ENCODE results near the gene GRB7.

Gene GRB7

DNA sequence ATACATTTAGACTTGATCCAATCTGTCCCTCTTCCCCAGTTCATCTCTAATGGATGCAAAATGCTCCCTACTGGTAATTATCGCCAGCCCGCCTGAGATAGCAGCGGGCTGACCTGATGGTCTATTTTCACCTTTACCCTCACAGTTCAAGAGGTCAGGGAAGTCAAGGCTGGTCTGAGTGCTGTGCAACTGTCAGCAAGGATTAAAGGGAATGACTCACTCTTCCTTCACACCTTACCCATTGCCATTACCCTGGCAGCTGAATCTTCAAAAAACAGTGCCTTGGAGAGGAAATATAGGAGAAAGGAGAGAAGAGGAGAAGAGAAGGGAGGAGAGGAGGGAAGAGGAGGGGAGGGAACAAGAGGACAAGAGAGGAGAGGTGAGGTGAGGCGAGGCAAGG, 36.3 kb downstream of the GRB7 start:
- H4K8ac ChIP-seq (ENCODE audit: low read depth, low read length), result peak overlapping the region; percentile 78
- peak overlapping the region; percentile 26 for H3K23ac ChIP-seq (ENCODE audit: low read depth, low read length, poor library complexity)
- H4K91ac ChIP-seq (ENCODE audit: low read depth, low read length, poor library complexity), result no peak overlapping the region
- no peak overlapping the region for H2BK120ac ChIP-seq (ENCODE audit: low read depth, low read length)
- H2AFZ ChIP-seq (ENCODE audit: low read length), result no peak overlapping the region
- no peak overlapping the region for H2BK5ac ChIP-seq (ENCODE audit: low read length)
- WGBS, 2 donors (ENCODE audit: extremely low coverage in 2 of 2, insufficient read length in 2 of 2, insufficient replicate concordance in 1 of 2), result no CpG with 5 or more reads among the region's 4 CpGs
- no peaks in the 10 kb centered on the region for H3K4me1 ChIP-seq (ENCODE audit: control insufficient read depth in 2 of 2, insufficient read depth in 1 of 2, low read depth in 1 of 2, low read length in 2 of 2)
- peaks cover 0 to 78% (median 2%) of the 10 kb centered on the region in 3 experiments for H3K27me3 ChIP-seq (ENCODE audit: control insufficient read depth in 3 of 3, insufficient read depth in 3 of 3, low read depth in 1 of 3, low read length in 3 of 3)
- H2BK12ac ChIP-seq (ENCODE audit: low read length), result no peak overlapping the region
- H3K27ac ChIP-seq (replicated peaks; ENCODE audit: low read length), result no peak overlapping the region
- no peak for DNase-seq (ENCODE audit: low spot score)
- H3K4ac ChIP-seq (ENCODE audit: low read length), result no peak overlapping the region
- H3K9me3 ChIP-seq (replicated peaks in 1 of 2; ENCODE audit: control insufficient read depth in 2 of 2, insufficient read depth in 1 of 2, low read depth in 1 of 2, low read length in 2 of 2), result no peaks in the 10 kb centered on the region
- H3K14ac ChIP-seq (ENCODE audit: low read length), result no peak overlapping the region
- H3K4me2 ChIP-seq (ENCODE audit: insufficient read depth, low read length, poor library complexity, severe bottlenecking), result no peak overlapping the region
- peak overlapping the region; percentile 19 for H3K18ac ChIP-seq (ENCODE audit: low read length)
- H3K9ac ChIP-seq (ENCODE audit: low read depth, low read length, poor library complexity), result no peak overlapping the region
- no peak overlapping the region for H2BK15ac ChIP-seq (ENCODE audit: low read length)
- H3K79me1 ChIP-seq (ENCODE audit: low read depth, low read length), result no peaks in the 10 kb centered on the region
- no peak overlapping the region for H2AK5ac ChIP-seq (ENCODE audit: low read depth, low read length)
- H3K4me3 ChIP-seq (ENCODE audit: low read length in 2 of 2), result no peak overlapping the region
- H3K36me3 ChIP-seq (replicated peaks in 1 of 2; ENCODE audit: control insufficient read depth in 2 of 2, insufficient read depth in 2 of 2, low read length in 2 of 2), result no peaks in the 10 kb centered on the region

DNA sequence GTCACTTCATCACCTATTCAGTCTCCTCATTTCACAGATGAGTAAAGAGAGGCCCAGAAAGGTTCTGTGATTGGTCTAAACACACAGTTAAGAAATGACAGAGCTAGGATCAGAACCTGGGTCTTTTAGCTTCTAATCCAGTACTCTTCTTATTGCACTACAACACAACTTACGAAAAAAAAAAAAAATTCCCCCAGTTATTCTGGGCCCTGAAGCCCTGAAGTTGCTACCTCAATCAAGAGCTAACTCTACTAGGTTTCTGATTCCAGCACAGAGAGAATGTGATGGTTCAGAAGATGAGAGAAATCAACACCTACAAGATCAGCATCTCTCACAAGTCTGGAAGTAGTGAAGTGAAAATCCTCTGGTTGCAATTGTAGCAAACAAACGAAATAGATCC, 37.3 kb downstream of the GRB7 start:
- no peak for DNase-seq (ENCODE audit: low spot score)

DNA sequence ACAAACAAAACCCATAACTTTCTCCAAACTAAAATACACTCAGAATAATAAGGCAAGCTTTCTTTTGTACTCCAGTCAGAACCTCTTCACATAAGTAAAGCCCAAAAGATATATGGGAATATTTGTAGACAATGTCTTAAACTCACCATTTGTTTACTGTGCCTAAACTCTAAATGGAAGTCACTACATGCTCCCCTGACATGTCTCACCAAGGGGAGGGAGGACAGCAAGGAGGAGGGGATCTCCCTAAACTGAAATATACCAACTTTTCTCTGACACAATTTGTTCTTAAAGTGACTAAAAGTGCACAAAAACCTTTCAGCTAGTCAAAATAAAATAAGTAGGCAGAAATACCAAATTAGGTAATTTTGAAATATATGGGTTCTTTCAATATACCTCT, 38.5 kb downstream of the GRB7 start:
- no peaks in the 10 kb centered on the region for H3K4me1 ChIP-seq (ENCODE audit: control insufficient read depth in 2 of 2, insufficient read depth in 1 of 2, low read depth in 1 of 2, low read length in 2 of 2)
- no peak overlapping the region for H2BK5ac ChIP-seq (ENCODE audit: low read length)
- H3K27me3 ChIP-seq (ENCODE audit: control insufficient read depth in 3 of 3, insufficient read depth in 3 of 3, low read depth in 1 of 3, low read length in 3 of 3), result peaks cover 0 to 66% (median 0%) of the 10 kb centered on the region in 3 experiments
- H4K8ac ChIP-seq (ENCODE audit: low read depth, low read length), result no peak overlapping the region
- no peaks in the 10 kb centered on the region for H3K9me3 ChIP-seq (replicated peaks in 1 of 2; ENCODE audit: control insufficient read depth in 2 of 2, insufficient read depth in 1 of 2, low read depth in 1 of 2, low read length in 2 of 2)
- no peak overlapping the region for H2BK12ac ChIP-seq (ENCODE audit: low read length)
- no peak overlapping the region for H2AK5ac ChIP-seq (ENCODE audit: low read depth, low read length)
- H3K36me3 ChIP-seq (replicated peaks in 1 of 2; ENCODE audit: control insufficient read depth in 2 of 2, insufficient read depth in 2 of 2, low read length in 2 of 2), result no peaks in the 10 kb centered on the region
- no peak overlapping the region for H3K9ac ChIP-seq (ENCODE audit: low read depth, low read length, poor library complexity)
- H4K91ac ChIP-seq (ENCODE audit: low read depth, low read length, poor library complexity), result no peak overlapping the region
- DNase-seq (ENCODE audit: low spot score), result no peak
- H3K79me1 ChIP-seq (ENCODE audit: low read depth, low read length), result no peaks in the 10 kb centered on the region
- H3K14ac ChIP-seq (ENCODE audit: low read length), result no peak overlapping the region
- H3K4me3 ChIP-seq (ENCODE audit: low read length in 2 of 2), result no peak overlapping the region
- H3K23ac ChIP-seq (ENCODE audit: low read depth, low read length, poor library complexity), result no peak overlapping the region
- no peak overlapping the region for H3K18ac ChIP-seq (ENCODE audit: low read length)
- H3K4me2 ChIP-seq (ENCODE audit: insufficient read depth, low read length, poor library complexity, severe bottlenecking), result no peak overlapping the region
- H3K27ac ChIP-seq (replicated peaks; ENCODE audit: low read length), result no peak overlapping the region
- no peak overlapping the region for H2BK15ac ChIP-seq (ENCODE audit: low read length)
- no peak overlapping the region for H2AFZ ChIP-seq (ENCODE audit: low read length)
- no peak overlapping the region for H3K4ac ChIP-seq (ENCODE audit: low read length)
- no peak overlapping the region for H2BK120ac ChIP-seq (ENCODE audit: low read depth, low read length)

More for the DNA sequence above, 37.3 kb downstream of the GRB7 start:
- H3K9me3 ChIP-seq (replicated peaks in 1 of 2; ENCODE audit: control insufficient read depth in 2 of 2, insufficient read depth in 1 of 2, low read depth in 1 of 2, low read length in 2 of 2), result no peaks in the 10 kb centered on the region
- no peak overlapping the region for H2BK120ac ChIP-seq (ENCODE audit: low read depth, low read length)
- H3K4me1 ChIP-seq (ENCODE audit: control insufficient read depth in 2 of 2, insufficient read depth in 1 of 2, low read depth in 1 of 2, low read length in 2 of 2), result no peaks in the 10 kb centered on the region
- H3K36me3 ChIP-seq (replicated peaks in 1 of 2; ENCODE audit: control insufficient read depth in 2 of 2, insufficient read depth in 2 of 2, low read length in 2 of 2), result no peaks in the 10 kb centered on the region
- H3K23ac ChIP-seq (ENCODE audit: low read depth, low read length, poor library complexity), result no peak overlapping the region
- no peak overlapping the region for H3K9ac ChIP-seq (ENCODE audit: low read depth, low read length, poor library complexity)
- no peak overlapping the region for H3K18ac ChIP-seq (ENCODE audit: low read length)
- no peak overlapping the region for H2AFZ ChIP-seq (ENCODE audit: low read length)
- no peak overlapping the region for H3K4me3 ChIP-seq (ENCODE audit: low read length in 2 of 2)
- no peak overlapping the region for H2AK5ac ChIP-seq (ENCODE audit: low read depth, low read length)
- no peak overlapping the region for H2BK12ac ChIP-seq (ENCODE audit: low read length)
- no peak overlapping the region for H4K91ac ChIP-seq (ENCODE audit: low read depth, low read length, poor library complexity)
- no peak overlapping the region for H2BK5ac ChIP-seq (ENCODE audit: low read length)
- no peak overlapping the region for H3K27ac ChIP-seq (replicated peaks; ENCODE audit: low read length)
- H4K8ac ChIP-seq (ENCODE audit: low read depth, low read length), result no peak overlapping the region
- H3K4ac ChIP-seq (ENCODE audit: low read length), result no peak overlapping the region
- H3K79me1 ChIP-seq (ENCODE audit: low read depth, low read length), result no peaks in the 10 kb centered on the region
- no peak overlapping the region for H3K14ac ChIP-seq (ENCODE audit: low read length)
- no CpG with 5 or more reads among the region's 2 CpGs for WGBS, 2 donors (ENCODE audit: extremely low coverage in 2 of 2, insufficient read length in 2 of 2, insufficient replicate concordance in 1 of 2)
- no peak overlapping the region for H2BK15ac ChIP-seq (ENCODE audit: low read length)
- H3K27me3 ChIP-seq (ENCODE audit: control insufficient read depth in 3 of 3, insufficient read depth in 3 of 3, low read depth in 1 of 3, low read length in 3 of 3), result peaks cover 0 to 74% (median 2%) of the 10 kb centered on the region in 3 experiments
- no peak overlapping the region for H3K4me2 ChIP-seq (ENCODE audit: insufficient read depth, low read length, poor library complexity, severe bottlenecking)

DNA sequence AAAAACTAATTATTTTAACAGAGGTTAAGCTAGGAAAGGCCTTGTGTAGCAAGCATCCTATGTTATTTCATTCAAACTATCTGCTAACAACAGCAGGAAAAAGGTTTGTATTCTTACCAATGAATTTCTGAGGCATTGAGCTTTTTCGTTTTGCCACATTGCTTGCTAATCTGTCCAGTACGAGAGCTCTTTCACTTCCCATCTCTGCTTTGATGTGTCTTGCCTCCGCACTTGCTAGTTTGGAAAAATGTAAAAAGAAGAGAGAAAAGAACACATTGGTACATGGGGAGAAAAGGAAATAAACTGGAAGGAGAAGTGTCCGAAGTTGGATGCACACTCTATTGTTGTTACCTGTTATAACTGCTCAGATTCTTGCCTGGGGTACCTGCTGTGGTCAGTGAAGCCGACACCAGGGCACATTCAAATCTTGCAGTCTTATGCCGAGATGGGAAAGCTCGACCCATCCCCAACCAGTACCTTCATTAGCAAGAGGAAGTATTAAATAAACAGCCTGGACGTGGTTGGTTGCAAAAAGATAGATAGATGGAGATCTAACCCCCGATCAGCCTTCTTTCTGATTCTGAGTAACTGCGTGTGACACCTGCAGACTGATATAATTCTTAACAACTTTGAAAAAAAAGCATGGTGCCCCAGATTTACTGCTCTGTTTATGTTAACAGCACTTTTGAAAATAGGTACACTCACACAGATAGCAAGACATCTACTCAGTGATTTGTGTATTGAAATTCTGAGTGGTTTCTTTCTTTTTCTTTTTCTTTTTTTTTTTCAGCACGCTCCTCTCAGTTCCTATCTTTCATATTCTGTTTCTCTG, 40.0 kb downstream of the GRB7 start:
- Histone ChIP-seq H2BK5ac (ENCODE audit: low read length) (no peak overlapping the region), H2BK15ac (ENCODE audit: low read length) (no peak overlapping the region), H3K79me1 (ENCODE audit: low read depth, low read length) (no peaks in the 10 kb centered on the region), H3K27ac (replicated peaks; ENCODE audit: low read length) (no peak overlapping the region), H2AFZ (ENCODE audit: low read length) (no peak overlapping the region), H3K14ac (ENCODE audit: low read length) (no peak overlapping the region), H3K4me1 (ENCODE audit: control insufficient read depth in 2 of 2, insufficient read depth in 1 of 2, low read depth in 1 of 2, low read length in 2 of 2) (peaks cover 0 to 2% of the 10 kb centered on the region in 2 donors), H3K36me3 (replicated peaks in 1 of 2; ENCODE audit: control insufficient read depth in 2 of 2, insufficient read depth in 2 of 2, low read length in 2 of 2) (no peaks in the 10 kb centered on the region), H4K91ac (ENCODE audit: low read depth, low read length, poor library complexity) (no peak overlapping the region), H3K9ac (ENCODE audit: low read depth, low read length, poor library complexity) (no peak overlapping the region), H3K9me3 (replicated peaks in 1 of 2; ENCODE audit: control insufficient read depth in 2 of 2, insufficient read depth in 1 of 2, low read depth in 1 of 2, low read length in 2 of 2) (no peaks in the 10 kb centered on the region), H4K8ac (ENCODE audit: low read depth, low read length) (no peak overlapping the region), H3K4ac (ENCODE audit: low read length) (no peak overlapping the region), H2BK120ac (ENCODE audit: low read depth, low read length) (no peak overlapping the region), H3K4me2 (ENCODE audit: insufficient read depth, low read length, poor library complexity, severe bottlenecking) (no peak overlapping the region), H3K27me3 (ENCODE audit: control insufficient read depth in 3 of 3, insufficient read depth in 3 of 3, low read depth in 1 of 3, low read length in 3 of 3) (peaks cover 0 to 72% (median 0%) of the 10 kb centered on the region in 3 experiments), H2BK12ac (ENCODE audit: low read length) (no peak overlapping the region), H2AK5ac (ENCODE audit: low read depth, low read length) (no peak overlapping the region), H3K18ac (ENCODE audit: low read length) (no peak overlapping the region), H3K4me3 (ENCODE audit: low read length in 2 of 2) (no peak overlapping the region), H3K23ac (ENCODE audit: low read depth, low read length, poor library complexity) (no peak overlapping the region)
- DNase-seq (ENCODE audit: low spot score), result no peak
- WGBS, 2 donors (ENCODE audit: extremely low coverage in 2 of 2, insufficient read length in 2 of 2, insufficient replicate concordance in 1 of 2), result no CpG with 5 or more reads among the region's 11 CpGs
